Panc1 (cell line): Measurements from ENCODE around the gene CCDC9. TPM values are rescaled to one million over a fixed set of nuclear protein-coding genes. Genes with fewer than 3 reads are reported as not detected.
"Not testable (repeated sequence)": the region's sequence is repeated elsewhere in the genome, so short reads cannot be mapped to it uniquely, and the experiment has no call there.

ENCODE experiments used
- ATAC-seq: fragments of 200-7000 bp; cut with Tn5 transposase; 2 replicates; pipeline ENCODE4 v1.9.1; 2020; ENCODE audit warnings: mild to moderate bottlenecking, moderate library complexity
- BruUV-seq: library from RNA; stranded (reverse); fragments of 400-500 nt; replicated peaks from 2 replicates; lab custom pipeline; 2021; lab: Mats Ljungman, UMichigan
- CTCF ChIA-PET: fragments of 300-600 bp; sonication (Branson Sonifier 250); formaldehyde crosslinking; loops from one replicate; lab custom pipeline; 2022; ENCODE audit warnings: antibody characterized with exemption; lab: Charles Lee
- POLR2A ChIA-PET: fragments of 300-600 bp; sonication (Branson Sonifier 250); formaldehyde crosslinking; loops from one replicate; lab custom pipeline; 2022; ENCODE audit warnings: antibody characterized with exemption; lab: Charles Lee
- DNase-seq: peaks from one replicate; pipeline ENCODE4 v3.0.0-alpha.2; 2010; ENCODE audit warnings: low read depth, low spot score
- H3K27ac ChIP-seq: 2 replicates; pipeline ENCODE4 v1.5.1; 2011; ENCODE audit warnings: mild to moderate bottlenecking, low read length, inconsistent platforms
- H3K27me3 ChIP-seq: fragments of 200-500 bp; sonication (Bioruptor generic); 2 replicates; pipeline ENCODE4 v1.6.0; 2014; ENCODE audit warnings: low read length, inconsistent platforms; ENCODE audit not compliant: control insufficient read depth, insufficient read depth
- H3K36me3 ChIP-seq: fragments of 200-500 bp; sonication (Bioruptor generic); 2 replicates; pipeline ENCODE4 v1.5.1; 2014; ENCODE audit warnings: inconsistent platforms, mild to moderate bottlenecking, low read length, moderate library complexity; ENCODE audit not compliant: control insufficient read depth, insufficient read depth
- H3K4me1 ChIP-seq: 2 replicates; pipeline ENCODE4 v1.5.1; 2011; ENCODE audit warnings: inconsistent platforms, mild to moderate bottlenecking, low read length, moderate library complexity; ENCODE audit not compliant: control insufficient read depth, insufficient read depth
- H3K4me3 ChIP-seq, 2 experiments: 2 replicates each; pipeline ENCODE4 v1.5.1; 2011 to 2012; ENCODE audit warnings: low read depth in 2 of 2, low read length in 2 of 2, mild to moderate bottlenecking in 2 of 2, inconsistent platforms in 1 of 2, moderate library complexity in 1 of 2
- H3K9me3 ChIP-seq: fragments of 200-500 bp; sonication (Bioruptor generic); 2 replicates; pipeline ENCODE4 v1.5.1; 2014; ENCODE audit warnings: low read depth, mild to moderate bottlenecking, inconsistent platforms, low read length, moderate library complexity; ENCODE audit not compliant: control insufficient read depth, insufficient read depth
- POLR2AphosphoS5 ChIP-seq: IDR thresholded peaks from 2 replicates; pipeline ENCODE4 v1.6.1; 2012; ENCODE audit warnings: mild to moderate bottlenecking, low read depth, low read length, moderate library complexity
- REST ChIP-seq, 2 experiments: IDR thresholded peaks; 2 replicates each; pipeline ENCODE4 v1.6.1; 2011 to 2012; ENCODE audit warnings: low read depth in 2 of 2, control low read depth in 1 of 2, low read length in 1 of 2, mild to moderate bottlenecking in 1 of 2, moderate library complexity in 1 of 2; ENCODE audit not compliant: insufficient read depth in 1 of 2
- SIN3A ChIP-seq: IDR thresholded peaks from 2 replicates; pipeline ENCODE4 v1.6.1; 2012; ENCODE audit warnings: low read depth, mild to moderate bottlenecking, low read length, moderate library complexity, borderline replicate concordance; ENCODE audit not compliant: insufficient read depth
- TCF7L2 ChIP-seq: IDR thresholded peaks from 2 replicates; pipeline ENCODE4 v1.6.1; 2011; ENCODE audit warnings: mild to moderate bottlenecking, low read depth, low read length, inconsistent platforms
- in situ Hi-C: cut with HindIII; loops from 2 replicates; pipeline ENCODE4 v1.10.0; 2016; ENCODE audit warnings: low sequenced_read_pairs, low pct_unique_long_range_greater_than_20kb
- intact Hi-C: fragments of 100-400 bp; cut with micrococcal nuclease; formaldehyde crosslinking; loops from one replicate; pipeline ENCODE4 v1.10.0; 2022; ENCODE audit not compliant: unreplicated experiment
- total RNA-seq: library from RNA; stranded (reverse); gene quantifications from one replicate; pipeline ENCODE4 v1.2.1, GENCODE V29; 2021; ENCODE audit not compliant: unreplicated experiment
- TF ChIP-seq, protein P1 (sequence below): fragments of 450-650 bp; IDR thresholded peaks from 2 replicates; pipeline ENCODE4 v1.5.1; 2017; ENCODE audit warnings: mild to moderate bottlenecking

CCDC9 gene
- total RNA-seq, 1 experiment from 2014 or later, result 29.2 TPM

GRCh38 chr19:47296036-47296435 lies 39.7 kb downstream of the CCDC9 start:
- ChIA-PET CTCF (interaction anchor here (0.6 to 1.0 kb wide), 3 partner anchors 19 to 55 kb away, joined by 3 to 5 read pairs (median 3); no protein-coding TSS in a partner anchor), POLR2A (interaction anchor here (0.6 kb wide), 1 partner anchor 54 kb away, joined by 3 read pairs; no protein-coding TSS in a partner anchor)
- H3K4me3 ChIP-seq, result no peak overlapping the region
- no peak overlapping the region for H3K27ac ChIP-seq
- in situ Hi-C loops (no loop called here), intact Hi-C loops (loop anchor here (10.0 kb wide), 1 partner anchor 99 kb away; no protein-coding TSS in a partner anchor)
- no peaks in the 10 kb centered on the region for H3K4me1 ChIP-seq
- TF ChIP-seq POLR2AphosphoS5, result no peak
- TF ChIP-seq, protein P1, sequence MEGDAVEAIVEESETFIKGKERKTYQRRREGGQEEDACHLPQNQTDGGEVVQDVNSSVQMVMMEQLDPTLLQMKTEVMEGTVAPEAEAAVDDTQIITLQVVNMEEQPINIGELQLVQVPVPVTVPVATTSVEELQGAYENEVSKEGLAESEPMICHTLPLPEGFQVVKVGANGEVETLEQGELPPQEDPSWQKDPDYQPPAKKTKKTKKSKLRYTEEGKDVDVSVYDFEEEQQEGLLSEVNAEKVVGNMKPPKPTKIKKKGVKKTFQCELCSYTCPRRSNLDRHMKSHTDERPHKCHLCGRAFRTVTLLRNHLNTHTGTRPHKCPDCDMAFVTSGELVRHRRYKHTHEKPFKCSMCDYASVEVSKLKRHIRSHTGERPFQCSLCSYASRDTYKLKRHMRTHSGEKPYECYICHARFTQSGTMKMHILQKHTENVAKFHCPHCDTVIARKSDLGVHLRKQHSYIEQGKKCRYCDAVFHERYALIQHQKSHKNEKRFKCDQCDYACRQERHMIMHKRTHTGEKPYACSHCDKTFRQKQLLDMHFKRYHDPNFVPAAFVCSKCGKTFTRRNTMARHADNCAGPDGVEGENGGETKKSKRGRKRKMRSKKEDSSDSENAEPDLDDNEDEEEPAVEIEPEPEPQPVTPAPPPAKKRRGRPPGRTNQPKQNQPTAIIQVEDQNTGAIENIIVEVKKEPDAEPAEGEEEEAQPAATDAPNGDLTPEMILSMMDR, result peak; percentile 77; the same call in 1 of the 2 replicates
- DNase-seq (peak; percentile 17), ATAC-seq (peak; percentile 97)
- no peaks in the 10 kb centered on the region for H3K27me3 ChIP-seq
- no TSS peak for BruUV-seq
- H3K36me3 ChIP-seq, result no peaks in the 10 kb centered on the region
- no peaks in the 10 kb centered on the region for H3K9me3 ChIP-seq

DNA sequence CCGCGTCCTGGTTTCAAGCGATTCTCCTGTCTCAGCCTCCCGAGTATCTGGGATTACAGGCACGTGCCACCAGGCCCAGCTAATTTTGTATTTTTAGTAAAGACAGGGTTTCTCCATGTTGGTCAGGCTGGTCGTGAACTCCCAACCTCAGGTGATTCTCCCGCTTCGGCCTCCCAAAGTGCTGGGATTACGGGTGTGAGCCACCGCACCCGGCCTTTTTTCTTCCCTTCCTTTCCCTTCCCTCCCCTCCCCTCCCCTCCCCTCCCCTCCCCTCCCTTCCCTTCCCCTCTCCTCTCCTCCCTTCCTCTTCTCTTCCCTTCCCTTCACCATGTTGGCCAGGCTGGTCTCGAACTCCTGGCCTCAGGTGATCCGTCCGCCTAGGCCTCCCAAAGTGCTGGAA lies 44.5 kb downstream of the CCDC9 start:
- H3K4me3 ChIP-seq, DNase-seq, intact Hi-C loops, H3K27ac ChIP-seq, H3K27me3 ChIP-seq, POLR2A ChIA-PET, H3K9me3 ChIP-seq, H3K36me3 ChIP-seq, ATAC-seq, BruUV-seq, in situ Hi-C loops, H3K4me1 ChIP-seq: not testable (repeated sequence)
- CTCF ChIA-PET, result interaction anchor here (0.6 kb wide), 1 partner anchor 44 kb away, joined by 3 read pairs; no protein-coding TSS in a partner anchor

- BruUV-seq, result no TSS peak
- ChIA-PET CTCF (no interaction called here), POLR2A (no interaction called here)
- no peak overlapping the region for H3K4me3 ChIP-seq
- H3K9me3 ChIP-seq, result no peaks in the 10 kb centered on the region
- H3K4me1 ChIP-seq, result 0 out of 2 replicates have a peak, but pooled peaks cover 2% of the 10 kb centered on the region
- H3K36me3 ChIP-seq, result no peaks in the 10 kb centered on the region
- TF ChIP-seq, protein P1, result no peak
- TF ChIP-seq POLR2AphosphoS5 (no peak), TCF7L2 (no peak), SIN3A (no peak), REST (IDR thresholded peaks at IDR 0.05; ENCODE audit: insufficient read depth in 1 of 2, low read depth in 2 of 2, low read length in 1 of 2) (no peak)
- no peak overlapping the region for H3K27ac ChIP-seq
- DNase-seq (no peak), ATAC-seq (no peak)
- in situ Hi-C loops (no loop called here), intact Hi-C loops (no loop called here)
- no peaks in the 10 kb centered on the region for H3K27me3 ChIP-seq
Measured at GRCh38 chr19:47302249-47302648, 45.9 kb downstream of the CCDC9 start.
